Measurements from ENCODE around the gene DLX1.

DNA sequence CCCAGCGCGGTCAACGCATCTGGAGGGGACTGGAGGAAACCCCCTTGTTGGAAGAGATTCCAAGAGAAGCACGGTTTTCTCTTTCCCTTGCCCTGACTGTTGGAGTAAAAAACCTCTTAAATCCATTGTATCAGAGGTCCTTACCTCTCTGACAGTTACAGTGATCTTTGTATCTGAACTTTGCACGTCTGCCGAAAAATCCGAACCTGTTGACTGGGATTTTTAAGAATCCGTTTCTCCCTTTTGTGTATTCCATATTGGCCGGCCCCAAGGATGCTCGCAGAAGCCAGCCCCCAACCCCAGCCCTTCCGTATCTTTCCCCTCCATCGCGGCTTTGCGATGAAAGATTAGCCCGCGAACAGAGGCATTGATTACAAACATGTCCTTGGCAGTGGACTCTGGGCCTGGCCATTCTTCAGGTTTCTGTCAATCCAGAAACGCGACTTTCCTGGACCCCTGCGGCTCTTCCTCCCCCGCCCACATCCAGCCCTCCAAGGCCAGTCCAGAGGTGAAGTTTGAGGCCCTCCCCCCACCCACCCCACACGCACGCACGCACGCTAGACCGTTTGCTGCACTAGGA is 4.6 kb upstream of the DLX1 start:
- no peak for TF ChIP-seq CTCF (IDR thresholded peaks at IDR 0.05; ENCODE audit: low read depth, low read length, missing input control)
- TF ChIP-seq, protein P1, sequence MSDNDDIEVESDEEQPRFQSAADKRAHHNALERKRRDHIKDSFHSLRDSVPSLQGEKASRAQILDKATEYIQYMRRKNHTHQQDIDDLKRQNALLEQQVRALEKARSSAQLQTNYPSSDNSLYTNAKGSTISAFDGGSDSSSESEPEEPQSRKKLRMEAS (IDR thresholded peaks at IDR 0.05): no peak
